Measurements from ENCODE around the gene SEZ6L. TPM values are rescaled to one million over a fixed set of nuclear protein-coding genes. Genes with fewer than 3 reads are reported as not detected.

SEZ6L gene
- total RNA-seq, 1 donor from 2014 or later, result 1.7 TPM

DNA sequence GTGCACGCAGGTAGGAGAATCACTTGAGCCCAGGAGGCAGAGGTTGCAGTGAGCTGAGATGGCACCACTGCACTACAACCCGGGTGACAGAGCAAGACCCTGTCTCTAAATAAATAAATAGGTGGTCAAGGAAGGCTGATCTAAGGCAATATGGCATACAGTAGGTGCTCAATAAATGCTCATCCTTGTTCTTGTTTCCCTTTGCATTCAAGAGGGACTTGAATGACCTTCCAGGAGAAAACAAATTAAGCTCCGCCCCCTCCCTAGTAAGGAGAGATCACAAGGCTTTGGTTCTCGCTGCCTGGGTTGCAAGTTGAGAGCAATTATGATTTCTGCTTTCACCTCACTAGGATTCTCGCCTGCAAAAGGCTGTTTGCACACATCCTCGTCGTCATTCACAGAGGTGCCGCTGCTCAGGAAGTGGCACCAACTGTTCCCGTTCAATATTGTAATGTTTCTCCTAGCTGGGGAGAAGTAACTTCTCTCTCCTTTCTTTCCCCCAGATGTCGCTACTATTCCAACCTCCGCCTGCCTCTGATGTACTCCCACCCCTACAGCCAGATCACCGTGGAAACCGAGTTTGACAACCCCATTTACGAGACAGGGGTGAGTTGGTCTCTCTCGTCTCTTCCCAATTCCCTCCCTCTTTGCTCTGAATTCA, 208.0 kb downstream of the SEZ6L start:
- Mint-ChIP-seq H3K27ac (ENCODE audit: unreplicated experiment) (peak overlapping the region; percentile 15), H3K4me3 (no peak overlapping the region), H3K36me3 (ENCODE audit: low read depth) (no peaks in the 10 kb centered on the region), H3K27me3 (ENCODE audit: low read depth) (peaks cover 63% of the 10 kb centered on the region), H3K4me1 (peaks cover 27% of the 10 kb centered on the region), H3K9me3 (no peaks in the 10 kb centered on the region)
- DNase-seq (ENCODE audit: low read depth, low spot score), result no peak
- TF ChIP-seq, protein P1, sequence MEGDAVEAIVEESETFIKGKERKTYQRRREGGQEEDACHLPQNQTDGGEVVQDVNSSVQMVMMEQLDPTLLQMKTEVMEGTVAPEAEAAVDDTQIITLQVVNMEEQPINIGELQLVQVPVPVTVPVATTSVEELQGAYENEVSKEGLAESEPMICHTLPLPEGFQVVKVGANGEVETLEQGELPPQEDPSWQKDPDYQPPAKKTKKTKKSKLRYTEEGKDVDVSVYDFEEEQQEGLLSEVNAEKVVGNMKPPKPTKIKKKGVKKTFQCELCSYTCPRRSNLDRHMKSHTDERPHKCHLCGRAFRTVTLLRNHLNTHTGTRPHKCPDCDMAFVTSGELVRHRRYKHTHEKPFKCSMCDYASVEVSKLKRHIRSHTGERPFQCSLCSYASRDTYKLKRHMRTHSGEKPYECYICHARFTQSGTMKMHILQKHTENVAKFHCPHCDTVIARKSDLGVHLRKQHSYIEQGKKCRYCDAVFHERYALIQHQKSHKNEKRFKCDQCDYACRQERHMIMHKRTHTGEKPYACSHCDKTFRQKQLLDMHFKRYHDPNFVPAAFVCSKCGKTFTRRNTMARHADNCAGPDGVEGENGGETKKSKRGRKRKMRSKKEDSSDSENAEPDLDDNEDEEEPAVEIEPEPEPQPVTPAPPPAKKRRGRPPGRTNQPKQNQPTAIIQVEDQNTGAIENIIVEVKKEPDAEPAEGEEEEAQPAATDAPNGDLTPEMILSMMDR (conservative IDR thresholded peaks at IDR 0.05), result no peak

GRCh38 chr22:26380072-26380830, 211.0 kb downstream of the SEZ6L start:
- no peak for DNase-seq (ENCODE audit: low read depth, low spot score)
- TF ChIP-seq, protein P1 (conservative IDR thresholded peaks at IDR 0.05), result no peak
- no peak overlapping the region for H3K27ac Mint-ChIP-seq (ENCODE audit: unreplicated experiment)
- no peaks in the 10 kb centered on the region for H3K9me3 Mint-ChIP-seq
- H3K36me3 Mint-ChIP-seq (ENCODE audit: low read depth), result no peaks in the 10 kb centered on the region
- no peak overlapping the region for H3K4me3 Mint-ChIP-seq
- H3K27me3 Mint-ChIP-seq (ENCODE audit: low read depth), result peaks cover 46% of the 10 kb centered on the region
- H3K4me1 Mint-ChIP-seq, result peaks cover 12% of the 10 kb centered on the region

GRCh38 chr22:26382782-26383181, 213.5 kb downstream of the SEZ6L start:
- H3K9me3 Mint-ChIP-seq, result no peaks in the 10 kb centered on the region

DNA sequence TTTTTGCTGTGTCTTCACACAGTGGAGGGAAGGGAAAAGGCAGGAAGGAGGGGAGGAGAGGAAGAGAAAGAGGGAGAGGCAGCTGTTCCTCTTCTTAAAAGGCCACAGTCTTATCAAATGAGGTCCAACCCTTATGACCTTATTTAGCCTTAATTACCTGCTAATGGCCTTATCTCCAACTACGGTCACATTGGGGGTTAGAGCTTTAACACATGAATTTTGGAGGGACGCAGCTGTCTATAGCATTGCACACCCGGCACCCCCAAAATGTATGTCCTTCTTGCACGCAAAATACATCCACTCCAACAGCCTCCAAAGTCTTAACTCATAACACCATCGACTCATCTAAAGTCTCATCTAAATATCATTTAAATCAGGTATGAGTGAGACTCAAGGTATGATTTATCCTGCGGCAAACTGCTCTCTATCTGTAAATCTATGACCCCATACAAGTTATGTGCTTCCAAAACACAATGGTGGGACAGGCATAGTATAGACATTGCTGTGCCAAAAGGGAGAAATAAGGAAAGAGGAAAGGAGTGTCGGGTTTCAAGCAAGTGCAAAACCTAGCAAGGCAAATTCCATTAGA, 214.8 kb downstream of the SEZ6L start:
- Mint-ChIP-seq H3K4me1 (peaks cover 6% of the 10 kb centered on the region), H3K27me3 (ENCODE audit: low read depth) (peaks cover 29% of the 10 kb centered on the region), H3K36me3 (ENCODE audit: low read depth) (no peaks in the 10 kb centered on the region), H3K27ac (ENCODE audit: unreplicated experiment) (no peak overlapping the region), H3K9me3 (no peaks in the 10 kb centered on the region), H3K4me3 (no peak overlapping the region)
- TF ChIP-seq, protein P1 (conservative IDR thresholded peaks at IDR 0.05), result no peak
- DNase-seq (ENCODE audit: low read depth, low spot score), result no peak

More at GRCh38 chr22:26382782-26383181, 213.5 kb downstream of the SEZ6L start:
- Mint-ChIP-seq H3K36me3 (ENCODE audit: low read depth) (no peaks in the 10 kb centered on the region), H3K4me3 (no peak overlapping the region), H3K4me1 (peaks cover 6% of the 10 kb centered on the region), H3K27ac (ENCODE audit: unreplicated experiment) (no peak overlapping the region), H3K27me3 (ENCODE audit: low read depth) (peaks cover 40% of the 10 kb centered on the region)
- no peak for DNase-seq (ENCODE audit: low read depth, low spot score)
- TF ChIP-seq, protein P1 (conservative IDR thresholded peaks at IDR 0.05), result no peak

DNA sequence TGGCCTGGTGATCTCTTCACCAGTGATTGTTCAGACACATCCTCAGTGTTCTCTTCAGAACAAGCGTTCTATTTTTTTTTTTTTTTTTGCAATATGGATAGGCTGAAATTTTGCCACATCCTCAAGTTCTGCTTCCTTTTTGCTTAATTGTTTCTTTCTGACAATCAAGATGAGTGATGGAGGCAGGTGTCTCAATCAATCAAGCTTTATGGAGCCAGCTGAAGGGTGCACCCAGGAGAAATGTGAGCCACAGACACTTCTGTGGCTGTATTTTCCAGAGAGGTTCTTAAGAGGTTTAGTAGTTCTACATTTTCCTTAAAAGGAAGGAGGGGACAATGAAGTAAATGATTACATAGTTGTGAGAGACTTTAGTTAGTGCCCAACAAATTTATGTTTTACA, 215.9 kb downstream of the SEZ6L start:
- H3K4me3 Mint-ChIP-seq, result no peak overlapping the region
- H3K27me3 Mint-ChIP-seq (ENCODE audit: low read depth), result peaks cover 24% of the 10 kb centered on the region
- TF ChIP-seq, protein P1 (conservative IDR thresholded peaks at IDR 0.05), result no peak
- H3K27ac Mint-ChIP-seq (ENCODE audit: unreplicated experiment), result peak overlapping the region; percentile 65
- no peaks in the 10 kb centered on the region for H3K36me3 Mint-ChIP-seq (ENCODE audit: low read depth)
- no peak for DNase-seq (ENCODE audit: low read depth, low spot score)
- H3K9me3 Mint-ChIP-seq, result no peaks in the 10 kb centered on the region
- peaks cover 6% of the 10 kb centered on the region for H3K4me1 Mint-ChIP-seq

Measured in neural crest cell (in vitro differentiated cells).